Measurements from ENCODE around the gene ZNF532.

DNA sequence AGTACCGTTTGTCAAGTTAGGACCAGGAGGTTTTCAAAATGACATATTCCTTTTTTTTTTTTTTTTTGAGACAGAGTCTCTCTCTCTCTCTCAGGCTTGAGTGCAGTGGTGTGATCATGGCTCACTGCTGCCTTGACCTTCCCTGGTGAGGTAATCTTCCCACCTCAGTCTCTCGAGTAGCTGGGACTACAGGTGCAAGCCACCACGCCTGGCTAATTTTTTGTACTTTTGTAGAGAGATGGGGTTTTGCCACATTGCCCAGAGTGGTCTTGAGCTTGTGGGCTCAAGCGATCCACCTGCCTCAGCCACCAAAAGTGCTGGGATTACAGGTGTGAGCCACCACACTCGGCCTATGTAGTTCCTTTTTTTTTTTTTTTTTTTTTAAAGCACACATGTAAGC is 147.1 kb downstream of the ZNF532 start:
- TF ChIP-seq POLR2AphosphoS5 (IDR thresholded peaks at IDR 0.05; ENCODE audit: insufficient read depth, low read depth, low read length) (no peak), POLR2A (IDR thresholded peaks at IDR 0.05; ENCODE audit: low read depth, low read length) (no peak), EZH2 (IDR thresholded peaks at IDR 0.05; ENCODE audit: borderline replicate concordance, low read depth, low read length, severe bottlenecking) (no peak)
- TF ChIP-seq, protein P1, sequence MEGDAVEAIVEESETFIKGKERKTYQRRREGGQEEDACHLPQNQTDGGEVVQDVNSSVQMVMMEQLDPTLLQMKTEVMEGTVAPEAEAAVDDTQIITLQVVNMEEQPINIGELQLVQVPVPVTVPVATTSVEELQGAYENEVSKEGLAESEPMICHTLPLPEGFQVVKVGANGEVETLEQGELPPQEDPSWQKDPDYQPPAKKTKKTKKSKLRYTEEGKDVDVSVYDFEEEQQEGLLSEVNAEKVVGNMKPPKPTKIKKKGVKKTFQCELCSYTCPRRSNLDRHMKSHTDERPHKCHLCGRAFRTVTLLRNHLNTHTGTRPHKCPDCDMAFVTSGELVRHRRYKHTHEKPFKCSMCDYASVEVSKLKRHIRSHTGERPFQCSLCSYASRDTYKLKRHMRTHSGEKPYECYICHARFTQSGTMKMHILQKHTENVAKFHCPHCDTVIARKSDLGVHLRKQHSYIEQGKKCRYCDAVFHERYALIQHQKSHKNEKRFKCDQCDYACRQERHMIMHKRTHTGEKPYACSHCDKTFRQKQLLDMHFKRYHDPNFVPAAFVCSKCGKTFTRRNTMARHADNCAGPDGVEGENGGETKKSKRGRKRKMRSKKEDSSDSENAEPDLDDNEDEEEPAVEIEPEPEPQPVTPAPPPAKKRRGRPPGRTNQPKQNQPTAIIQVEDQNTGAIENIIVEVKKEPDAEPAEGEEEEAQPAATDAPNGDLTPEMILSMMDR (IDR thresholded peaks at IDR 0.05; ENCODE audit: extremely low read depth in 1 of 2, insufficient read depth in 1 of 2, low read depth in 1 of 2, low read length in 2 of 2): no peak
